KMS-11 (cell line): ENCODE data around the gene ATP1A1.

ENCODE experiments used
- H2AFZ ChIP-seq: fragments of 200-600 bp; sonication (generic); 2 replicates; pipeline ENCODE4 v1.6.1; 2016; ENCODE audit warnings: antibody characterized with exemption, mixed run types, low read depth
- H3K27ac ChIP-seq: fragments of 200-600 bp; sonication (generic); 2 replicates; pipeline ENCODE4 v1.6.1; 2016; ENCODE audit warnings: mild to moderate bottlenecking, mixed run types
- H3K27me3 ChIP-seq: fragments of 200-600 bp; sonication (generic); 2 replicates; pipeline ENCODE4 v1.6.1; 2017; ENCODE audit warnings: mild to moderate bottlenecking, low read depth, mixed run types, moderate library complexity; ENCODE audit not compliant: insufficient read depth
- H3K36me3 ChIP-seq: fragments of 200-600 bp; sonication (generic); 2 replicates; pipeline ENCODE4 v1.6.1; 2017; ENCODE audit warnings: mild to moderate bottlenecking, mixed run types; ENCODE audit not compliant: insufficient read depth
- H3K4me1 ChIP-seq: fragments of 200-600 bp; sonication (generic); 2 replicates; pipeline ENCODE4 v1.6.1; 2016; ENCODE audit warnings: mild to moderate bottlenecking, low read depth, mixed run types; ENCODE audit not compliant: poor library complexity, severe bottlenecking
- H3K4me2 ChIP-seq: fragments of 200-600 bp; sonication (generic); 2 replicates; pipeline ENCODE4 v1.7.0; 2016; ENCODE audit warnings: mild to moderate bottlenecking, mixed run types
- H3K4me3 ChIP-seq: fragments of 200-600 bp; sonication (generic); IDR thresholded peaks from 2 replicates; pipeline ENCODE4 v1.6.1; 2017; ENCODE audit warnings: low read depth, low read length, mixed read lengths; ENCODE audit not compliant: insufficient read depth
- H3K79me2 ChIP-seq: fragments of 200-600 bp; sonication (generic); 2 replicates; pipeline ENCODE4 v1.6.1; 2016; ENCODE audit warnings: low read depth, mixed run types; ENCODE audit not compliant: insufficient read depth
- H3K9ac ChIP-seq: fragments of 200-600 bp; sonication (generic); 2 replicates; pipeline ENCODE4 v1.6.1; 2016; ENCODE audit warnings: mild to moderate bottlenecking, mixed run types
- H4K20me1 ChIP-seq: fragments of 200-600 bp; sonication (generic); 2 replicates; pipeline ENCODE4 v1.6.1; 2016; ENCODE audit warnings: mild to moderate bottlenecking, mixed run types; ENCODE audit not compliant: insufficient read depth
- CTCF ChIP-seq: fragments of 200-600 bp; sonication (generic); conservative IDR thresholded peaks from 2 replicates; pipeline ENCODE4 v1.6.1; 2017; ENCODE audit warnings: low read depth, mild to moderate bottlenecking, antibody characterized with exemption, low read length, moderate library complexity, mixed read lengths

Gene ATP1A1

GRCh38 chr1:116417678-116418077, 44.6 kb downstream of the ATP1A1 start:
- Histone ChIP-seq H4K20me1 (no peaks in the 10 kb centered on the region), H3K79me2 (0 out of 2 replicates have a peak, but pooled peaks cover 5% of the 10 kb centered on the region), H3K27ac (peak overlapping the region; percentile 30; the same call in 1 of the 2 replicates), H3K36me3 (no peaks in the 10 kb centered on the region), H3K9ac (peak overlapping the region; percentile 75; the same call in 1 of the 2 replicates), H3K27me3 (no peaks in the 10 kb centered on the region), H3K4me3 (no peak overlapping the region), H3K4me2 (peak overlapping the region; percentile 47), H3K4me1 (peaks cover 38% of the 10 kb centered on the region), H2AFZ (peak overlapping the region; percentile 87)
- TF ChIP-seq CTCF = no peak

- H3K36me3 ChIP-seq = no peaks in the 10 kb centered on the region
- peak overlapping the region; percentile 30; the same call in 1 of the 2 replicates for H3K27ac ChIP-seq
- no peak overlapping the region for H3K4me3 ChIP-seq
- peak overlapping the region; percentile 75; the same call in 1 of the 2 replicates for H3K9ac ChIP-seq
- peak overlapping the region; percentile 87 for H2AFZ ChIP-seq
- peaks cover 35% of the 10 kb centered on the region for H3K4me1 ChIP-seq
- peak overlapping the region; percentile 48 for H3K4me2 ChIP-seq
- 0 out of 2 replicates have a peak, but pooled peaks cover 5% of the 10 kb centered on the region for H3K79me2 ChIP-seq
- no peaks in the 10 kb centered on the region for H4K20me1 ChIP-seq
- no peak for TF ChIP-seq CTCF
- H3K27me3 ChIP-seq = no peaks in the 10 kb centered on the region
Observed at GRCh38 chr1:116418091-116418830, 45.2 kb downstream of the ATP1A1 start.

- Histone ChIP-seq H3K27ac (no peak overlapping the region), H3K4me3 (no peak overlapping the region), H3K4me1 (peaks cover 30% of the 10 kb centered on the region), H3K9ac (no peak overlapping the region), H3K79me2 (0 out of 2 replicates have a peak, but pooled peaks cover 5% of the 10 kb centered on the region), H3K36me3 (no peaks in the 10 kb centered on the region), H3K27me3 (no peaks in the 10 kb centered on the region), H2AFZ (no peak overlapping the region), H3K4me2 (no peak overlapping the region), H4K20me1 (no peaks in the 10 kb centered on the region)
- no peak for TF ChIP-seq CTCF
Observed at GRCh38 chr1:116420417-116421200, 47.6 kb downstream of the ATP1A1 start.

GRCh38 chr1:116424438-116424837, 51.4 kb downstream of the ATP1A1 start:
- Histone ChIP-seq H3K27me3 (no peaks in the 10 kb centered on the region), H2AFZ (no peak overlapping the region), H3K4me1 (peaks cover 1% of the 10 kb centered on the region), H3K27ac (no peak overlapping the region), H3K4me3 (no peak overlapping the region), H3K79me2 (no peaks in the 10 kb centered on the region), H3K4me2 (no peak overlapping the region), H3K36me3 (no peaks in the 10 kb centered on the region), H3K9ac (no peak overlapping the region), H4K20me1 (no peaks in the 10 kb centered on the region)
- no peak for TF ChIP-seq CTCF
